B cell (primary cell): ENCODE data around the gene PRDX1.

Experiments used
- CTCF ChIP-seq: fragments of 200-600 bp; IDR thresholded peaks from one replicate; pipeline ENCODE4 v1.8.0; 2022; ENCODE audit warnings: antibody characterized with exemption, mild to moderate bottlenecking
- EZH2 ChIP-seq: IDR thresholded peaks from 2 replicates; pipeline ENCODE4 v1.6.1; 2012; ENCODE audit warnings: borderline replicate concordance, low read depth, mild to moderate bottlenecking, moderate library complexity, low read length; ENCODE audit not compliant: insufficient read depth, poor library complexity, severe bottlenecking

GRCh38 chr1:45477646-45478045 lies 44.0 kb downstream of the PRDX1 start:
- no peak for TF ChIP-seq EZH2
- TF ChIP-seq CTCF: no peak
